Ishikawa (cell line): Measurements from ENCODE around the gene EEFSEC.

Experiments
- CEBPB ChIP-seq: IDR thresholded peaks from 2 replicates; pipeline ENCODE4 v1.6.1; 2012
- CREB1 ChIP-seq: IDR thresholded peaks from 2 replicates; pipeline ENCODE4 v1.6.1; 2012; ENCODE audit warnings: low read depth
- EGR1 ChIP-seq: IDR thresholded peaks from 2 replicates; pipeline ENCODE4 v1.6.1; 2012
- EP300 ChIP-seq: IDR thresholded peaks from 2 replicates; pipeline ENCODE4 v1.6.1; 2012; ENCODE audit warnings: borderline replicate concordance
- MAX ChIP-seq: IDR thresholded peaks from 2 replicates; pipeline ENCODE4 v1.6.1; 2012
- NFIC ChIP-seq: IDR thresholded peaks from 2 replicates; pipeline ENCODE4 v1.6.1; 2012
- TAF1 ChIP-seq: IDR thresholded peaks from 2 replicates; pipeline ENCODE4 v1.6.1; 2012; ENCODE audit warnings: low read depth, mild to moderate bottlenecking
- TCF12 ChIP-seq: IDR thresholded peaks from 2 replicates; pipeline ENCODE4 v1.6.1; 2012; ENCODE audit warnings: low read depth
- USF1 ChIP-seq: IDR thresholded peaks from 2 replicates; pipeline ENCODE4 v1.6.1; 2012
- TF ChIP-seq, protein P1 (sequence below): IDR thresholded peaks from 2 replicates; pipeline ENCODE4 v1.6.1; 2012; ENCODE audit warnings: low read depth, mild to moderate bottlenecking

DNA sequence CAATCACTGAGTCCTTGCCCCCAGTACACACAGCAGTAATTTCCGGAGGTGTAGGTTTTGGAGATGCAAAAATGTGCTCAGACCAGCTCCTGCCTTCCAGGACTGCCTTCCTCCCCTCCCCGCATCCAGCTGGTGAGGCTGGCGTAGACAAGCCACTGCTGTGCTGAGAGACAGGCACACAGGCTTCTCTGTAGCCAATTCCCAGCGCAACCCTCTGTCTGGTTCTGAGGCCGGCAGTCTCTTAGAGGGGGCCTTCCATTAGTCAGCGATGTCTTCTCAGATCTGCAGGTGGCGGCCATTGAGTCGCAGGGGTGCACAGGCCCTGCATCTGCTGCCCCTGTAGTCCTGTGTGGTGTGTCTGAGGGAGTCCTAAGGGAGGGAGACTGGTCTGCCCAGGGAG is 199.0 kb downstream of the EEFSEC start:
- TF ChIP-seq NFIC, result no peak
- TF ChIP-seq TAF1, result no peak
- no peak for TF ChIP-seq EGR1
- no peak for TF ChIP-seq USF1
- no peak for TF ChIP-seq EP300
- TF ChIP-seq MAX, result no peak
- TF ChIP-seq CEBPB, result no peak
- TF ChIP-seq, protein P1, sequence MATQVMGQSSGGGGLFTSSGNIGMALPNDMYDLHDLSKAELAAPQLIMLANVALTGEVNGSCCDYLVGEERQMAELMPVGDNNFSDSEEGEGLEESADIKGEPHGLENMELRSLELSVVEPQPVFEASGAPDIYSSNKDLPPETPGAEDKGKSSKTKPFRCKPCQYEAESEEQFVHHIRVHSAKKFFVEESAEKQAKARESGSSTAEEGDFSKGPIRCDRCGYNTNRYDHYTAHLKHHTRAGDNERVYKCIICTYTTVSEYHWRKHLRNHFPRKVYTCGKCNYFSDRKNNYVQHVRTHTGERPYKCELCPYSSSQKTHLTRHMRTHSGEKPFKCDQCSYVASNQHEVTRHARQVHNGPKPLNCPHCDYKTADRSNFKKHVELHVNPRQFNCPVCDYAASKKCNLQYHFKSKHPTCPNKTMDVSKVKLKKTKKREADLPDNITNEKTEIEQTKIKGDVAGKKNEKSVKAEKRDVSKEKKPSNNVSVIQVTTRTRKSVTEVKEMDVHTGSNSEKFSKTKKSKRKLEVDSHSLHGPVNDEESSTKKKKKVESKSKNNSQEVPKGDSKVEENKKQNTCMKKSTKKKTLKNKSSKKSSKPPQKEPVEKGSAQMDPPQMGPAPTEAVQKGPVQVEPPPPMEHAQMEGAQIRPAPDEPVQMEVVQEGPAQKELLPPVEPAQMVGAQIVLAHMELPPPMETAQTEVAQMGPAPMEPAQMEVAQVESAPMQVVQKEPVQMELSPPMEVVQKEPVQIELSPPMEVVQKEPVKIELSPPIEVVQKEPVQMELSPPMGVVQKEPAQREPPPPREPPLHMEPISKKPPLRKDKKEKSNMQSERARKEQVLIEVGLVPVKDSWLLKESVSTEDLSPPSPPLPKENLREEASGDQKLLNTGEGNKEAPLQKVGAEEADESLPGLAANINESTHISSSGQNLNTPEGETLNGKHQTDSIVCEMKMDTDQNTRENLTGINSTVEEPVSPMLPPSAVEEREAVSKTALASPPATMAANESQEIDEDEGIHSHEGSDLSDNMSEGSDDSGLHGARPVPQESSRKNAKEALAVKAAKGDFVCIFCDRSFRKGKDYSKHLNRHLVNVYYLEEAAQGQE, result no peak
- TF ChIP-seq CREB1, result no peak
- TF ChIP-seq TCF12, result no peak
